Measurements from ENCODE around the gene SVOP.

DNA sequence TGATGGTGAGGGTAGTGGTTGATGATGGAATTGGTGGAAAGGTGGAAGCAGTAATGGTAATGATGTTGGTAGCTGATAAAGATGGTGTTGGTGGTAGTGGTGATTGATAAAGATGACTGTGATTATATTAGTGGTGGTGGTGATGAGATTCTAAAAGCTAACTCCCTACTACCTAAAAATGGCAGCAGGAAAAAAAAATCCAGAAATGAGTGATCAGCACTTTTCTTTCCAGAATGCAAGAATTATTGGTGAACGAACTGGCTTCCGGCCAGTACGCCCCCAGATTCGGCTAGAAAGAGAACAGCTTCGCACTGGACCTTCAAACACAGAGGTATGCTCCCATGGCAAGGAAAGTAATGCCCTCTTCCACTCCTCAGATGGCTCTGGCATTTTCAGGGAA is 121.7 kb downstream of the SVOP start:
- TF ChIP-seq, protein P1, sequence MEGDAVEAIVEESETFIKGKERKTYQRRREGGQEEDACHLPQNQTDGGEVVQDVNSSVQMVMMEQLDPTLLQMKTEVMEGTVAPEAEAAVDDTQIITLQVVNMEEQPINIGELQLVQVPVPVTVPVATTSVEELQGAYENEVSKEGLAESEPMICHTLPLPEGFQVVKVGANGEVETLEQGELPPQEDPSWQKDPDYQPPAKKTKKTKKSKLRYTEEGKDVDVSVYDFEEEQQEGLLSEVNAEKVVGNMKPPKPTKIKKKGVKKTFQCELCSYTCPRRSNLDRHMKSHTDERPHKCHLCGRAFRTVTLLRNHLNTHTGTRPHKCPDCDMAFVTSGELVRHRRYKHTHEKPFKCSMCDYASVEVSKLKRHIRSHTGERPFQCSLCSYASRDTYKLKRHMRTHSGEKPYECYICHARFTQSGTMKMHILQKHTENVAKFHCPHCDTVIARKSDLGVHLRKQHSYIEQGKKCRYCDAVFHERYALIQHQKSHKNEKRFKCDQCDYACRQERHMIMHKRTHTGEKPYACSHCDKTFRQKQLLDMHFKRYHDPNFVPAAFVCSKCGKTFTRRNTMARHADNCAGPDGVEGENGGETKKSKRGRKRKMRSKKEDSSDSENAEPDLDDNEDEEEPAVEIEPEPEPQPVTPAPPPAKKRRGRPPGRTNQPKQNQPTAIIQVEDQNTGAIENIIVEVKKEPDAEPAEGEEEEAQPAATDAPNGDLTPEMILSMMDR (conservative IDR thresholded peaks at IDR 0.05 in 1 of 2, IDR thresholded peaks at IDR 0.05 in 1 of 2; ENCODE audit: low read depth in 1 of 2, low read length in 2 of 2) = no peak
- no peak for TF ChIP-seq EZH2 (IDR thresholded peaks at IDR 0.05; ENCODE audit: low read length, missing control alignments)
